Lower leg skin (tissue), 4 donors: ENCODE measurements around the gene SYT2. TPM values are rescaled to one million over a fixed set of nuclear protein-coding genes. Genes with fewer than 3 reads are reported as not detected.
"Not testable (repeated sequence)": the region's sequence is repeated elsewhere in the genome, so short reads cannot be mapped to it uniquely, and the experiment has no call there.

ENCODE experiments used
- DNase-seq, 2 donors: peaks; one replicate each; pipeline ENCODE4 v3.0.0-alpha.2; 2019; ENCODE audit warnings: low spot score in 2 of 2
- H3K4me3 ChIP-seq: fragments of 200-600 bp; sonication (generic); 2 replicates; pipeline ENCODE4 v1.5.1; 2017; ENCODE audit warnings: mild to moderate bottlenecking, low read depth; ENCODE audit not compliant: poor library complexity, severe bottlenecking
- CTCF ChIP-seq, 3 donors: fragments of 450-650 bp; IDR thresholded peaks; one replicate each; pipeline ENCODE4 v1.5.1; 2016; ENCODE audit warnings: antibody characterized with exemption in 3 of 3, mild to moderate bottlenecking in 3 of 3, moderate library complexity in 2 of 3
- POLR2A ChIP-seq, 2 donors: fragments of 450-650 bp; IDR thresholded peaks; one replicate each; pipeline ENCODE4 v1.6.1; 2016 to 2017; ENCODE audit warnings: antibody characterized with exemption in 2 of 2, mild to moderate bottlenecking in 1 of 2, moderate library complexity in 1 of 2
- WGBS, 2 donors: methylation state at CpG; one replicate each; pipeline ENCODE4 v1.1.5; 2018; 5-methylcytosine and 5-hydroxymethylcytosine counted together
- intact Hi-C: fragments of 100-400 bp; cut with DNase I; formaldehyde crosslinking; loops from one replicate; pipeline ENCODE4 v1.15.0; 2023; ENCODE audit warnings: low total_unique reads
- total RNA-seq, 4 donors: library from RNA; depleted of rRNA; stranded (reverse); fragments of >200 nt; gene quantifications; one replicate each; pipeline ENCODE4 v1.1.0, GENCODE V29; 2016

The SYT2 gene
- total RNA-seq, 4 donors from 2014 or later: not detected

GRCh38 chr1:202725526-202725925, 15.3 kb upstream of the SYT2 start:
- intact Hi-C loops: no loop called here
- TF ChIP-seq POLR2A (IDR thresholded peaks at IDR 0.05) (no peak), CTCF (IDR thresholded peaks at IDR 0.05) (no peak)
- H3K4me3 ChIP-seq: no peak overlapping the region
- no peak for DNase-seq
- 89 to 98% methylated on average over 3 of the region's 3 CpGs for WGBS, 2 donors

- intact Hi-C loops: no loop called here
- 88 to 92% methylated on average over 7 of the region's 7 CpGs for WGBS, 2 donors
- TF ChIP-seq CTCF (IDR thresholded peaks at IDR 0.05): no peak
- no peak for TF ChIP-seq POLR2A (IDR thresholded peaks at IDR 0.05)
- no peak for DNase-seq
- no peak overlapping the region for H3K4me3 ChIP-seq
Measured at GRCh38 chr1:202723708-202724107, 13.5 kb upstream of the SYT2 start.

GRCh38 chr1:202723046-202723445, 12.8 kb upstream of the SYT2 start:
- 77 to 83% methylated on average over 6 of the region's 6 CpGs for WGBS, 2 donors
- intact Hi-C loops, H3K4me3 ChIP-seq, DNase-seq: not testable (repeated sequence)

GRCh38 chr1:202716654-202717053, 6.4 kb upstream of the SYT2 start:
- 63 to 82% methylated on average over 2 of the region's 2 CpGs for WGBS, 2 donors

GRCh38 chr1:202714202-202714601, 3.9 kb upstream of the SYT2 start:
- not testable (repeated sequence) for DNase-seq, H3K4me3 ChIP-seq
- 95 to 100% methylated on average over 1 of the region's 1 CpG for WGBS, 2 donors
- intact Hi-C loops: loop anchor here (10.0 kb wide), 1 partner anchor 529 kb away; no protein-coding TSS in a partner anchor

More at GRCh38 chr1:202716654-202717053, 6.4 kb upstream of the SYT2 start:
- intact Hi-C loops: loop anchor here (10.0 kb wide), 1 partner anchor 532 kb away; no protein-coding TSS in a partner anchor
- no peak overlapping the region for H3K4me3 ChIP-seq
- no peak for DNase-seq
- no peak for TF ChIP-seq POLR2A (IDR thresholded peaks at IDR 0.05)
- TF ChIP-seq CTCF (IDR thresholded peaks at IDR 0.05): no peak

- DNase-seq: peak in 1 of 2 donors; percentile 49
- H3K4me3 ChIP-seq: no peak overlapping the region
- intact Hi-C loops: loop anchor here (10.0 kb wide), 1 partner anchor 528 kb away; no protein-coding TSS in a partner anchor
- WGBS, 2 donors: 64 to 65% methylated on average over 4 of the region's 4 CpGs
- TF ChIP-seq CTCF (IDR thresholded peaks at IDR 0.05): no peak
- no peak for TF ChIP-seq POLR2A (IDR thresholded peaks at IDR 0.05)
Measured at GRCh38 chr1:202713110-202713509, 2.9 kb upstream of the SYT2 start.

- peak in 1 of 2 donors; percentile 31 for DNase-seq
- 53 to 57% methylated on average over 9 of the region's 9 CpGs for WGBS, 2 donors
- no peak overlapping the region for H3K4me3 ChIP-seq
- TF ChIP-seq CTCF (IDR thresholded peaks at IDR 0.05) (no peak), POLR2A (IDR thresholded peaks at IDR 0.05) (no peak)
- intact Hi-C loops: loop anchor here (10.0 kb wide), 1 partner anchor 527 kb away; no protein-coding TSS in a partner anchor
Measured at GRCh38 chr1:202711949-202712635, 1.8 kb upstream of the SYT2 start.
